Naive B cell (primary cell): ENCODE results near the gene BATF3. TPM values are rescaled to one million over a fixed set of nuclear protein-coding genes. Genes with fewer than 3 reads are reported as not detected.

Experiments used
- ATAC-seq, 2 donors: fragments of 150-1000 bp; cut with Tn5 transposase; 2 replicates each; pipeline ENCODE4 v1.10.0; 2021; ENCODE audit warnings: low read depth in 2 of 2, mild to moderate bottlenecking in 2 of 2, moderate library complexity in 2 of 2
- DNase-seq: peaks from one replicate; pipeline ENCODE4 v3.0.0; 2022
- H3K27ac Mint-ChIP-seq, 6 donors: one replicate each; pipeline ENCODE4 v1.8.0; 2020 to 2022; ENCODE audit warnings: mild to moderate bottlenecking in 6 of 6, mixed read lengths in 6 of 6, moderate library complexity in 5 of 6, inconsistent platforms in 2 of 6
- H3K27me3 Mint-ChIP-seq, 3 donors: one replicate each; pipeline ENCODE4 v1.8.0; 2021 to 2022; ENCODE audit warnings: mixed read lengths in 3 of 3, mild to moderate bottlenecking in 1 of 3
- H3K36me3 Mint-ChIP-seq, 2 donors: one replicate each; pipeline ENCODE4 v1.8.0; 2020 to 2022; ENCODE audit warnings: mixed read lengths in 2 of 2, inconsistent platforms in 1 of 2, mild to moderate bottlenecking in 1 of 2
- H3K4me1 Mint-ChIP-seq, 3 donors: one replicate each; pipeline ENCODE4 v1.8.0; 2020 to 2022; ENCODE audit warnings: mixed read lengths in 3 of 3, inconsistent platforms in 1 of 3, mild to moderate bottlenecking in 1 of 3, moderate library complexity in 1 of 3
- H3K4me3 Mint-ChIP-seq, 8 donors: one replicate each; pipeline ENCODE4 v1.8.0; 2020 to 2022; ENCODE audit warnings: mild to moderate bottlenecking in 8 of 8, mixed read lengths in 8 of 8, moderate library complexity in 8 of 8, inconsistent platforms in 2 of 8
- H3K9me3 Mint-ChIP-seq, 7 donors: one replicate each; pipeline ENCODE4 v1.8.0; 2020 to 2022; ENCODE audit warnings: mixed read lengths in 7 of 7, mild to moderate bottlenecking in 5 of 7, inconsistent platforms in 2 of 7, moderate library complexity in 1 of 7
- polyA plus RNA-seq, 6 donors: library from polyadenylated mRNA; unstranded; fragments of 300-500 nt; fragmentation: Illumina TruSeq; gene quantifications; one replicate each; pipeline ENCODE4 v1.2.3, GENCODE V29; 2021; ENCODE audit warnings: low read depth in 6 of 6

Gene BATF3
- polyA plus RNA-seq, 6 donors from 2014 or later = not detected

DNA sequence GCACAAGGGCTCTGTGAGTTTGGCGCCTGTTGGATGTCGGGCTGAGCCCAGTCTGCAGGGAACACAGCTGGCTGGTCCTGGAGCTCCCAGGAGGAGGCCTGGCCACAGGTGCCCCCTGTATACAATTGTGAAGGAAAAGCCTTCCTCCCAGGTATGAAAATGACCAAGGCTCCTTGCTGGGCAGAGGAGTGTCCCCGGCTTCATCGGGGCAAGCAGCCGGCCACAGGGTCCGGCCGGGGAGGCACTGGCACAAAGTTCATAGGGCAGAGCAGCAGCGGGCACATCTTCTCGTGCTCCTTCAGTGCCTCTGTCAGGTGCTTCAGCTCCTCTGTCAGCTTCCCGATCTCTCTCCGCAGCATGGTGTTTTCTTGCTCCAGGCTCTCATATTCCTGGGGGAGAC lies 13.0 kb downstream of the BATF3 start:
- H3K36me3 Mint-ChIP-seq = peaks cover 0 to 5% of the 10 kb centered on the region in 2 donors
- H3K4me1 Mint-ChIP-seq = peaks cover 0 to 13% (median 6%) of the 10 kb centered on the region in 3 donors
- no peaks in the 10 kb centered on the region for H3K9me3 Mint-ChIP-seq
- no peak for DNase-seq
- H3K27me3 Mint-ChIP-seq = peaks cover 11 to 34% (median 21%) of the 10 kb centered on the region in 3 donors
- no peak overlapping the region for H3K4me3 Mint-ChIP-seq
- H3K27ac Mint-ChIP-seq = no peak overlapping the region
- ATAC-seq = no peak

DNA sequence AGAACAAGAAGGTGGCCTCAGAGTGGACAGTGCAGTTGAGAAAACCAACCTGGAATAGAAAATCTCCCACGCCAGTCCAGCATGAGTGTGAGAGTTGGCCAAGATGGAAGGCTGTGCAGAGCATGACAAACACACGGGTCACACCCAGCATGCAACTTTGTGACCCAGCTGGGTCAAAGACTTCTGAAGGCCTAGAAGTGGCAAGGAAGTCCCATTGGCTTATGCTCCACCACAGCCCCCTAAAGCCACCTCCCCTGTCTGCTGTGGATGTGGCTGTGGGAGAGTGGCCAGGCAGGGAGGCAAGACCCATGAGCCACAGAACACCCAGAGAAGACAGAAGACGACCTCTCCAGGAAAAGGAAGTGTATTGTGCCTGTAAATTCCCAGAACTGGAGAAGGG lies 13.6 kb downstream of the BATF3 start:
- DNase-seq (no peak), ATAC-seq (no peak)
- Mint-ChIP-seq H3K4me1 (peaks cover 0 to 13% (median 6%) of the 10 kb centered on the region in 3 donors), H3K27me3 (peaks cover 11 to 32% (median 21%) of the 10 kb centered on the region in 3 donors), H3K4me3 (no peak overlapping the region), H3K9me3 (no peaks in the 10 kb centered on the region), H3K27ac (no peak overlapping the region), H3K36me3 (peaks cover 0 to 5% of the 10 kb centered on the region in 2 donors)

DNA sequence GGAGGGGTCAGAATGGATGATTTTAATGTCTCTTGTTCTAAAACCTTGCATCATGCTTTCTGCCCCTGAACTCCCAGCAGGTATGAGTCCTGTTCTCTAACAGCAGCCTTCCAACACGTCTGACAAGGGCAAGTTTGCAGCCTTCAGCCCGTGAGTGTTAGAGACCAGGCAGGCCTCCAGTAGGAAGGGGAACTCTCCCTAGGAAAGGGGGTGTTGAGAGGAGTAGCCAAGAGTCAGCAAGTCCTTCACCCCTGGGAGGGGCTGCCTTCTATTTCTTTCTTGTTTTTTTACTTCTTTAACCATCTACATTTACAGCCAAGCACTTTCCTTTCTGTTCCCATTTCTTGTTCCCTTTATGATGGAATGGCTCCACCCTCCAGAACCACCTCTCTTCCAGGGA lies 14.2 kb downstream of the BATF3 start:
- ATAC-seq = no peak
- H3K9me3 Mint-ChIP-seq = no peaks in the 10 kb centered on the region
- H3K27me3 Mint-ChIP-seq = peaks cover 11 to 28% (median 21%) of the 10 kb centered on the region in 3 donors
- H3K4me1 Mint-ChIP-seq = peaks cover 0 to 13% (median 6%) of the 10 kb centered on the region in 3 donors
- DNase-seq = no peak
- H3K27ac Mint-ChIP-seq = no peak overlapping the region
- no peak overlapping the region for H3K4me3 Mint-ChIP-seq
- H3K36me3 Mint-ChIP-seq = peaks cover 0 to 5% of the 10 kb centered on the region in 2 donors

DNA sequence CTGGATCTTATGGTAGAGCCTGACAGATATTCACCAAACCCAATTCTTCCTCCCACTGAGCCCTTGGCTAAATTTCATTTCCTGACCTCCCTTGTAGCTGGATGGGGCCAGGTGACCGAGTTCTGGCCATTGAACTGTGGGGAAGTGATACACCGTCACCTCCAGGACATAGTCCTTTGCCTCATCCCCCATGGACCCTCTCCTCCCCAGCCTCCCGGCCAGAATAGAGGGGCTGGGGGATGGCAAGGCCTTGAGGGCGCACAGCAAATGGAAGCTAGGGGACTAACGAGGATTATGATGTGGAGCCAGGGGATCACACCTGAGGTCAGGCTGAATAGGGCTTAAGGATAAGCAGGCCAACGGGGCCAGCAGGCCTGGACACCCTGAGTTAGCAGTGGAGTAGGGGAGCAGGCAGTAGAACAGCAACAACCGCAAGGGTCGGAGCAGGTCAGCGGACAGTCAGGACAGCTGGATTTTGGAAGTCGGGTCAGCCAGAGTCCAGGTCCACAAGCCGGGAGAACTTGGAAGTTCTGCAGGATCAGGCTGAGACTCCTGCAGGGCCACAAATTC lies 15.0 kb downstream of the BATF3 start:
- no peaks in the 10 kb centered on the region for H3K9me3 Mint-ChIP-seq
- DNase-seq = no peak
- no peak for ATAC-seq
- peaks cover 11 to 28% (median 21%) of the 10 kb centered on the region in 3 donors for H3K27me3 Mint-ChIP-seq
- peaks cover 0 to 5% of the 10 kb centered on the region in 2 donors for H3K36me3 Mint-ChIP-seq
- H3K4me3 Mint-ChIP-seq = no peak overlapping the region
- H3K4me1 Mint-ChIP-seq = peaks cover 0 to 13% (median 6%) of the 10 kb centered on the region in 3 donors
- no peak overlapping the region for H3K27ac Mint-ChIP-seq

DNA sequence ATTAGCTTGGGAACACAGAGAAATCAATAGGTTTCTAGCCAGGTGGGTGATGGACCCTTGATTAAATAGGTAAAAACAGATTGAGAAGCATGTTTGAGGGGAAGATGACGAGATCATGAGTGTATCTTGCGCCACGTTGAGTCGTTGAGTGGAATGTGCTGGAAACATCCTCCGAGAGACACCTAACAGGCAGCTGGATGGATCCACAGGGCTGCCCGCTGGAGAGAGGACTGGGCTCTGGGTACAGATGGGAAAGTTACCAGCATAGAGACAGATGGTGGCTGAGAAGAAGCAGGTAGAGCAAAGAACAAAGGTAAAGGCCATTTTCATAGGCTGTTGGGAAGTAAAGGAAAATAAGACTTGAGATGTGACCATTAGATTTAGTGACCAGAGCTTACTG lies 15.6 kb downstream of the BATF3 start:
- no peak for ATAC-seq
- no peak for DNase-seq
- peaks cover 14 to 33% (median 21%) of the 10 kb centered on the region in 3 donors for H3K27me3 Mint-ChIP-seq
- no peak overlapping the region for H3K4me3 Mint-ChIP-seq
- no peak overlapping the region for H3K27ac Mint-ChIP-seq
- H3K4me1 Mint-ChIP-seq = peaks cover 0 to 13% (median 6%) of the 10 kb centered on the region in 3 donors
- H3K9me3 Mint-ChIP-seq = no peaks in the 10 kb centered on the region
- peaks cover 0 to 5% of the 10 kb centered on the region in 2 donors for H3K36me3 Mint-ChIP-seq

DNA sequence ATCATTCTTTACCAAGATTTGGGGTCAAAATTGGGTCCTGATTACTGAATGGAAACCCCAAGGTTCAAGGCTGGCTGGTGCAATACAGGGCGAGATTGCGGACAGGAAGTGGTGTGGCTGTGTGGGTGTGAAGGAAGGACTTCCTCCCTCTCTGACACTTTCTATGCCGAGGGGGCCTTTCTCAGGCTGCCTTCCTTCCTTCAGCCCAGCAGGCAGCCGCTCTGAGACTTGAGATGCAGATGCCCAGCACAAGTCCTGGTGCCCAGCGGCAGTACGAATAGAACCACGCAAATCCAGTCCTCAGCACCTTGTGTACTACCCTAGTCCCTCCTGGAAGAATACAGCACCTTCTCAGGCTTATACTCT lies 16.3 kb downstream of the BATF3 start:
- Mint-ChIP-seq H3K4me1 (peaks cover 0 to 14% (median 6%) of the 10 kb centered on the region in 3 donors), H3K4me3 (peak overlapping the region in 2 of 8 donors; percentile 21 to 24), H3K9me3 (no peaks in the 10 kb centered on the region), H3K36me3 (peaks cover 0 to 5% of the 10 kb centered on the region in 2 donors), H3K27me3 (peaks cover 14 to 34% (median 21%) of the 10 kb centered on the region in 3 donors), H3K27ac (no peak overlapping the region)
- ATAC-seq = peak in 1 of 2 donors; percentile 47
- no peak for DNase-seq

DNA sequence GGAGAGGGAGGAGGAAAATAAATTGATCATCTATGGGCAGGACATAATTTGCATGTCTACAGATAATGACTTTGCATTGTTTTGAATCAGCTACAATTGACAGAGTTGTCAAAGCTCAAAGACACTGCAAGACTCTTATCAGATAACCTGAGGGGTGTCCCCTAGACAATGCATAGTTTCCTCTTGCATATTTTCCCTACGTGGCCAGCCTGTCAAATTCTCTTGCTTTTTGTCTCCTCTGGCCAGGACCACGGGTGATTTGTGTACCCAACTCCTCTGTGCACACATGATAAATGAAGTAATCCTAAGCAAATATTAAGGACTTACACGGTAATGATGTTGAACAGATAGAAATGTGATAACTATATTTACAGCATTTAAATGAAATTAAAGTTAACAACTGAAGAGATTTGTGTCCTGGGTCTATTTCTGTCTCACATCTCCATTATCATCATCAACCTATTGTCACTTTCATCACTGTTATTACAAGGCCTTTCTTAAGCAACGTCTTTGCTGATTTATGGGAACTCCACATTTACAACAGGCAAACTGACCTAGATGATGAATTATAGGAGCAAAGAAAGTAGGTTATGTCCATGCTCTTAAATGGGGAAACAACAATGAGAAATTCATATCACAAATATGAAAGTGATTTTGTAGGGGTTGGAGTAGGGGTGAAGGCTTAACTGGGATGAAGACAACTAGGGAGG lies 18.8 kb downstream of the BATF3 start:
- no peak for ATAC-seq
- Mint-ChIP-seq H3K27ac (no peak overlapping the region), H3K36me3 (no peaks in the 10 kb centered on the region), H3K27me3 (peaks cover 11 to 18% (median 16%) of the 10 kb centered on the region in 3 donors), H3K4me1 (peaks cover 0 to 15% (median 6%) of the 10 kb centered on the region in 3 donors), H3K4me3 (no peak overlapping the region), H3K9me3 (no peaks in the 10 kb centered on the region)
- no peak for DNase-seq

DNA sequence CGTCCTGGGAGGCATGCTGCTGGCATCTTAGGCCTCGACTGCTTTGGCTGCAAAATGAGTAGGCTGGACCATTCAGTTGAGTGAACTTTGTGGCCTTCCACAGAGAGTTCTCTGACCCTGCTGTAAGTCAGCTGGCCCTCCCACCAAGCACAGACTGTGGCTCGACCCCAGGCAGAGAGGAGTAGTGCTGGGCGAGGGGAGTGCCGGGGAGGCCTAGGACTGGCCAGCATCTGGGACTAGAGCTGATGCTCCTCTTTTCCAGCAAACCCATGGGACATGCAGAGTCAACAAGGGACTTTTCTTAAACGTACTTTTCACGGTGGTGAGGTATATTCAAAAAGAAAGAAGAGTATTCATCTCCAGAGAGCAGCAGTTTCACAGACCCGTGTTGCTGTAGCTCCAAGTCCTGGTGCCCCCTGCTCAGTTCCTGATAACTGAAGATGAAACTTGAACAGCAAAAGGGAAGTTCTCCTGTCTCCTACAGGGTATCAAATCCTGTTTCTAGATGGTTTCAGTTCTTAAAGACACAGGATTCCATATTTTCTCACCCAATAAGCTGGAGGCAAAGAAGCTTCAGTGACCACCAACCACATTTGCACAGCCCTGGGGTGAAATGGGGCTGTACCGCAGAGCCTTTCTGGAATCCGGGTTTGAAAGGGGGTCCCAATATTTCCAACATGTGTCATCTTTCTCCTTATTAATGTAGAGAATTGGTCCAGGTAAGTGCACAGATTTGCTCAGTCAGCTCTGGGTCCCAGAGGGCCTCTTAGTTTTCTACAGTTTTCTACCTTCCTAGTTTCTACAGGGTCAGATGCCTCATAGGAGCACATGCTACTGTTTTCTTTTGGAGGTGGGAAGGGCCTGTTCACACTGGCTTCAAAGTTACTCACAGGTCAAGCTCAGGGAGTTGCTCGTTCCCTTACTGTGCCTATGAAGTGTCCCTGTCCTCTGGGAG lies 20.9 kb downstream of the BATF3 start:
- no peaks in the 10 kb centered on the region for H3K36me3 Mint-ChIP-seq
- no peak for DNase-seq
- H3K27me3 Mint-ChIP-seq = peaks cover 10 to 16% (median 13%) of the 10 kb centered on the region in 3 donors
- peaks cover 0 to 10% (median 6%) of the 10 kb centered on the region in 3 donors for H3K4me1 Mint-ChIP-seq
- H3K9me3 Mint-ChIP-seq = no peaks in the 10 kb centered on the region
- no peak overlapping the region for H3K4me3 Mint-ChIP-seq
- peak; percentile 28 to 41 for ATAC-seq
- peak overlapping the region in 3 of 6 donors; percentile 7 to 15 (median 7) for H3K27ac Mint-ChIP-seq

DNA sequence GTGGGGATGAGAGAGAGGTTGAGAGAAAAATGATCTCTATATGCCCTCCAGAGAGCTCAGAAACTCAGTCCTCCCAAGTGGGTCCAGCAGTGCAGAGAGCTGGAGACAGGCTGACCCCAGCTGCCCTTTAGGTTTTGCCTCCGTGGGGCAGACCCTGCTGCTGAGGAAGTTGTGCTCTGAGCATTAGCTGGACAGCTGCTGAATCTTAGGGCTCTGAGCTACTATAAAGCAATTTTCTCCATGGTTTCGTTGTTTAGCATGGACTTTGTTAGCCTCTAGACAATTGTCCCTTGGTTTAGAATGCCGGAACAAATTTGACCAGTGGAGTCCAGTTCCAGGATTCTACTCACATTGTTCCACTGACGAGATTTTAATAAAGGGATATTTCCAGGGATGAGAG lies 22.1 kb downstream of the BATF3 start:
- Mint-ChIP-seq H3K27me3 (peaks cover 8 to 15% (median 13%) of the 10 kb centered on the region in 3 donors), H3K27ac (no peak overlapping the region), H3K4me1 (peaks cover 0 to 3% (median 0%) of the 10 kb centered on the region in 3 donors), H3K36me3 (no peaks in the 10 kb centered on the region), H3K4me3 (no peak overlapping the region), H3K9me3 (no peaks in the 10 kb centered on the region)
- DNase-seq = no peak
- ATAC-seq = no peak

DNA sequence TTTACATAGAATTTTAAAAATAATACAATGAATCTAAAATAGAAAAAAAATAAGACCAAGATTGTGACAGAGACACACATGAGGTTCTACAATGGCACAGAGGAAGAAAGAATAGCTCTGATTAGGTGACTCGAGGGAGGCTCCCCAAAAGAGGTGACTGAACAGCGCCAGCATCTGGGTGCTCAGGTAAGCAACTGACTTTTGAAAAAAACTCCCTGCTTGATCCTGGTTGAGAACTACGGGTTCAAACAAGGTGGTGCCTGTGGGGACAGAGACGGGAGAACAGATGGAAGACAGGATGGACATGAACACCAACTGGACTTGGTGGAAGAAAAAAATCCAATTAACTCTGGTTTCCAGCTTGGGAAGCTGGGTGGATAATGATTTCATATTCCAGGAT lies 22.5 kb downstream of the BATF3 start:
- no peak overlapping the region for H3K27ac Mint-ChIP-seq
- peaks cover 0 to 3% (median 0%) of the 10 kb centered on the region in 3 donors for H3K4me1 Mint-ChIP-seq
- DNase-seq = no peak
- H3K9me3 Mint-ChIP-seq = no peaks in the 10 kb centered on the region
- no peaks in the 10 kb centered on the region for H3K36me3 Mint-ChIP-seq
- no peak for ATAC-seq
- H3K4me3 Mint-ChIP-seq = peak overlapping the region in 1 of 8 donors; percentile 61
- peaks cover 8 to 16% (median 15%) of the 10 kb centered on the region in 3 donors for H3K27me3 Mint-ChIP-seq

DNA sequence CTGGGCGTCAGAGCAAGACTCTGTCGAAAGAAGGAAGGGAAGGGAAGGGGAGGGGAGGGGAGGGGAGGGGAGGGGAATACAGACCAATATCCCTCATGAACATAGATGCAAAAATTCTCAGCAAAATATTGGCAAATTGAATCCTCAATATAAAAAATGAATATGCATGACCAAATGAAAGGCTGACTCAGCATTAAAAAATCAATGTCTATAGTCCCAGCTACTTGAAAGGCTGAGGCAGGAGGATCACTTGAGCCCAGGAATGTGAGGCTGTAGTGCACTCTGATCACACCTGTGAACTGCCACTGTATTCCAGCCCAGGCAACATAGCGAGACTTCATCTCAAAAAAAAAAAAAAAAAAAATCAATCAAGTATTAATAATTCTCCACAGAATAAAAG lies 24.0 kb downstream of the BATF3 start:
- H3K4me3 Mint-ChIP-seq = no peak overlapping the region
- no peak for DNase-seq
- no peak for ATAC-seq
- peaks cover 18 to 26% (median 25%) of the 10 kb centered on the region in 3 donors for H3K27me3 Mint-ChIP-seq
- H3K36me3 Mint-ChIP-seq = no peaks in the 10 kb centered on the region
- peaks cover 8 to 11% (median 9%) of the 10 kb centered on the region in 3 donors for H3K4me1 Mint-ChIP-seq
- H3K9me3 Mint-ChIP-seq = no peaks in the 10 kb centered on the region
- no peak overlapping the region for H3K27ac Mint-ChIP-seq

DNA sequence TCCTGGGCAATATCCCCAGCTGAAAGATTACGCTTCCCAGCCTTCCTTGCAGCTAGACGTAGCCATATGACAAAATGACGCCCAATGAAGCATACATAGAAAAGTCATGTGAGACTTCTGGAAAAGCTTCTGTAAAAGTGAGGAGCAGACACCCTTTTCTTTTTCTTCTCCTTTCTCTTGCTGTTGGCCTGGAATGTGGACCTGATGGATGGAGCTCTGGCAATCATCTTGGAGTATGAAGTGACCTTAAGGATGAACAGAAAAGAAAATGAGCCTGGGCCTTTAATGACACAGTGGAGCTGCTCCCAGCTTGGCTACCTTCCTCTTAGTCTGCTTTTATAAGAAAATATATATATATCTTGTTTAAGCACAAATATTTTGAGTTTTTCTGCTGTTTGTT lies 24.8 kb downstream of the BATF3 start:
- ATAC-seq (no peak), DNase-seq (no peak)
- Mint-ChIP-seq H3K9me3 (no peaks in the 10 kb centered on the region), H3K4me3 (no peak overlapping the region), H3K27ac (no peak overlapping the region), H3K27me3 (peaks cover 26 to 33% (median 32%) of the 10 kb centered on the region in 3 donors), H3K4me1 (peaks cover 8 to 12% (median 9%) of the 10 kb centered on the region in 3 donors), H3K36me3 (no peaks in the 10 kb centered on the region)

DNA sequence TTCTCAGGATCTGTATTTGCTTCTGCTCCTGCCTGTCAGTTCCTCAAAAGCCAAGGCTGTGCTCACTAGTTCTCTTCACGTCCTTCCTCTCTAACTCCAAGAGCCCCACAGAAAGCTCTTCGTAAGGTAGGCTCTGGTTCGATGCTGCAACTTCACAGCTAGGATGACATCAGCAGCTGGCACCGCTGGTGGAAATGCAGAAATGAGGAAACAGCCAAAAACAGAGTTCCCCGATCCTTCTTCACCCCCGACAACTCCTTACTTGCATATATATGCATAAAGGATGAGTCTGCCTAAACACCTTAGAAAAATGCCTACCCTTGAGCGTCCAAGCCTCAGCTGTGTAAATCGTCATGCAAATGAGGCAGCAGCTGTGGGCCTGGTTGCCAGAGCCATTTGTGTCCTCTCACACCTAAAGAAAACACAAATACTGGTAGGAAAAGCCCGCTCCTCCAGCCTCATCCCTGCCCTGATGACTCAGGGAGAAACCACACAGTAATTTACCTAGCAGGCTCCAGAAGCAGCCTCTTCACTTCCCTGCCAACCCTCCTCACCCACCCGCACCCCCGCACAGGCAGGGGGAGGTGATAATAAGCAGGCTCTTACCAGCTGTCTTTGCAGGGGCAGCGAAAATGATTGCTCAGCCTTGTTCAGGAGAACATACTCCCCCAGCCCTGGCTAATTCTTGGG lies 28.2 kb downstream of the BATF3 start:
- peaks cover 26 to 37% (median 27%) of the 10 kb centered on the region in 3 donors for H3K27me3 Mint-ChIP-seq
- H3K4me1 Mint-ChIP-seq = peaks cover 7 to 13% (median 12%) of the 10 kb centered on the region in 3 donors
- peak overlapping the region in 2 of 6 donors; percentile 56 to 61 for H3K27ac Mint-ChIP-seq
- ATAC-seq = peak; percentile 83 to 88
- peak; percentile 6 for DNase-seq
- no peak overlapping the region for H3K4me3 Mint-ChIP-seq
- H3K36me3 Mint-ChIP-seq = no peaks in the 10 kb centered on the region
- H3K9me3 Mint-ChIP-seq = no peaks in the 10 kb centered on the region
